ENCODE measurements around the gene DYDC2.

Gene DYDC2

GRCh38 chr10:80324891-80325364 lies 31.7 kb upstream of the DYDC2 start:
- no peak for DNase-seq (ENCODE audit: low read depth in 1 of 2, low spot score in 1 of 2)
- no peak for TF ChIP-seq GABPA (IDR thresholded peaks at IDR 0.05; ENCODE audit: low read depth)
- TF ChIP-seq, protein P1, sequence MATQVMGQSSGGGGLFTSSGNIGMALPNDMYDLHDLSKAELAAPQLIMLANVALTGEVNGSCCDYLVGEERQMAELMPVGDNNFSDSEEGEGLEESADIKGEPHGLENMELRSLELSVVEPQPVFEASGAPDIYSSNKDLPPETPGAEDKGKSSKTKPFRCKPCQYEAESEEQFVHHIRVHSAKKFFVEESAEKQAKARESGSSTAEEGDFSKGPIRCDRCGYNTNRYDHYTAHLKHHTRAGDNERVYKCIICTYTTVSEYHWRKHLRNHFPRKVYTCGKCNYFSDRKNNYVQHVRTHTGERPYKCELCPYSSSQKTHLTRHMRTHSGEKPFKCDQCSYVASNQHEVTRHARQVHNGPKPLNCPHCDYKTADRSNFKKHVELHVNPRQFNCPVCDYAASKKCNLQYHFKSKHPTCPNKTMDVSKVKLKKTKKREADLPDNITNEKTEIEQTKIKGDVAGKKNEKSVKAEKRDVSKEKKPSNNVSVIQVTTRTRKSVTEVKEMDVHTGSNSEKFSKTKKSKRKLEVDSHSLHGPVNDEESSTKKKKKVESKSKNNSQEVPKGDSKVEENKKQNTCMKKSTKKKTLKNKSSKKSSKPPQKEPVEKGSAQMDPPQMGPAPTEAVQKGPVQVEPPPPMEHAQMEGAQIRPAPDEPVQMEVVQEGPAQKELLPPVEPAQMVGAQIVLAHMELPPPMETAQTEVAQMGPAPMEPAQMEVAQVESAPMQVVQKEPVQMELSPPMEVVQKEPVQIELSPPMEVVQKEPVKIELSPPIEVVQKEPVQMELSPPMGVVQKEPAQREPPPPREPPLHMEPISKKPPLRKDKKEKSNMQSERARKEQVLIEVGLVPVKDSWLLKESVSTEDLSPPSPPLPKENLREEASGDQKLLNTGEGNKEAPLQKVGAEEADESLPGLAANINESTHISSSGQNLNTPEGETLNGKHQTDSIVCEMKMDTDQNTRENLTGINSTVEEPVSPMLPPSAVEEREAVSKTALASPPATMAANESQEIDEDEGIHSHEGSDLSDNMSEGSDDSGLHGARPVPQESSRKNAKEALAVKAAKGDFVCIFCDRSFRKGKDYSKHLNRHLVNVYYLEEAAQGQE (IDR thresholded peaks at IDR 0.05; ENCODE audit: insufficient replicate concordance, low read depth): no peak
- no peak for TF ChIP-seq SPI1 (IDR thresholded peaks at IDR 0.05; ENCODE audit: borderline replicate concordance, low read depth)
- no peak for TF ChIP-seq POLR2AphosphoS5 (IDR thresholded peaks at IDR 0.05; ENCODE audit: low read depth)
- TF ChIP-seq, protein P2, sequence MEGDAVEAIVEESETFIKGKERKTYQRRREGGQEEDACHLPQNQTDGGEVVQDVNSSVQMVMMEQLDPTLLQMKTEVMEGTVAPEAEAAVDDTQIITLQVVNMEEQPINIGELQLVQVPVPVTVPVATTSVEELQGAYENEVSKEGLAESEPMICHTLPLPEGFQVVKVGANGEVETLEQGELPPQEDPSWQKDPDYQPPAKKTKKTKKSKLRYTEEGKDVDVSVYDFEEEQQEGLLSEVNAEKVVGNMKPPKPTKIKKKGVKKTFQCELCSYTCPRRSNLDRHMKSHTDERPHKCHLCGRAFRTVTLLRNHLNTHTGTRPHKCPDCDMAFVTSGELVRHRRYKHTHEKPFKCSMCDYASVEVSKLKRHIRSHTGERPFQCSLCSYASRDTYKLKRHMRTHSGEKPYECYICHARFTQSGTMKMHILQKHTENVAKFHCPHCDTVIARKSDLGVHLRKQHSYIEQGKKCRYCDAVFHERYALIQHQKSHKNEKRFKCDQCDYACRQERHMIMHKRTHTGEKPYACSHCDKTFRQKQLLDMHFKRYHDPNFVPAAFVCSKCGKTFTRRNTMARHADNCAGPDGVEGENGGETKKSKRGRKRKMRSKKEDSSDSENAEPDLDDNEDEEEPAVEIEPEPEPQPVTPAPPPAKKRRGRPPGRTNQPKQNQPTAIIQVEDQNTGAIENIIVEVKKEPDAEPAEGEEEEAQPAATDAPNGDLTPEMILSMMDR (IDR thresholded peaks at IDR 0.05; ENCODE audit: insufficient read depth, low read length): no peak
- Histone ChIP-seq H3K27ac (replicated peaks) (no peak overlapping the region), H3K4me3 (replicated peaks; ENCODE audit: insufficient read depth, low read length) (no peak overlapping the region), H3K27me3 (ENCODE audit: insufficient read depth, poor library complexity, severe bottlenecking) (no peaks in the 10 kb centered on the region)

- TF ChIP-seq GABPA (IDR thresholded peaks at IDR 0.05; ENCODE audit: low read depth) (no peak), POLR2AphosphoS5 (IDR thresholded peaks at IDR 0.05; ENCODE audit: low read depth) (no peak), SPI1 (IDR thresholded peaks at IDR 0.05; ENCODE audit: borderline replicate concordance, low read depth) (no peak)
- TF ChIP-seq, protein P2 (IDR thresholded peaks at IDR 0.05; ENCODE audit: insufficient read depth, low read length): no peak
- TF ChIP-seq, protein P1 (IDR thresholded peaks at IDR 0.05; ENCODE audit: insufficient replicate concordance, low read depth): no peak
- no peaks in the 10 kb centered on the region for H3K27me3 ChIP-seq (ENCODE audit: insufficient read depth, poor library complexity, severe bottlenecking)
- DNase-seq (ENCODE audit: low read depth in 1 of 2, low spot score in 1 of 2): no peak
- H3K4me3 ChIP-seq (replicated peaks; ENCODE audit: insufficient read depth, low read length): no peak overlapping the region
- H3K27ac ChIP-seq (replicated peaks): no peak overlapping the region
These were observed 22.6 kb upstream of the DYDC2 start for GRCh38 chr10:80333983-80334382.

- TF ChIP-seq, protein P2 (IDR thresholded peaks at IDR 0.05; ENCODE audit: insufficient read depth, low read length): no peak
- TF ChIP-seq SPI1 (IDR thresholded peaks at IDR 0.05; ENCODE audit: borderline replicate concordance, low read depth): no peak
- TF ChIP-seq POLR2AphosphoS5 (IDR thresholded peaks at IDR 0.05; ENCODE audit: low read depth): no peak
- TF ChIP-seq GABPA (IDR thresholded peaks at IDR 0.05; ENCODE audit: low read depth): no peak
- TF ChIP-seq, protein P1 (IDR thresholded peaks at IDR 0.05; ENCODE audit: insufficient replicate concordance, low read depth): no peak
These were observed 12.3 kb upstream of the DYDC2 start for GRCh38 chr10:80344276-80344675.

More at GRCh38 chr10:80344276-80344675, 12.3 kb upstream of the DYDC2 start:
- Histone ChIP-seq H3K27ac (replicated peaks) (no peak overlapping the region), H3K27me3 (ENCODE audit: insufficient read depth, poor library complexity, severe bottlenecking) (no peaks in the 10 kb centered on the region), H3K4me3 (replicated peaks; ENCODE audit: insufficient read depth, low read length) (no peak overlapping the region)
- DNase-seq (ENCODE audit: low read depth in 1 of 2, low spot score in 1 of 2): no peak

Data from HL-60 (cell line).